ENCODE results near the gene TTC3.

The TTC3 gene

DNA sequence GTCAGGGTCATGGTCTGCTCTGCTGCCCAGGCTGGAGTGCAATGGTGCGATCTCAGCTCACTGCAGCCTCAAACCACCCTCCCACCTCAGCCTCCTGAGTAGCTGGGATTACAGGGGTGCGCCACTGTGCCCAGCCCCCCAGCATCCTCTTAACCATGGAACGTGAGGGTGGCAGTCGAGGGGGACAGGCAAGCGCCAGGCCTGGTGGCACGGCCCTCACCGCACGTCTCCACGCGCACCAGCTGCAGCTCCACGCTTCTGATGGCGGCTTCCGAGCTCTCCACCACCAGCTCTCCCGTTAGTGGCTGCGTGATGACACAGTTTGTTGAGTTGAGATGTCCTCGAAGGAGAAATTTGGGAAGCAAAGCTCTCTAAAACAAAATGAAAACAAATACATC is 154.9 kb downstream of the TTC3 start:
- ChIA-PET CTCF (no interaction called here), POLR2A (no interaction called here)
- no peak for TF ChIP-seq BHLHE40 (IDR thresholded peaks at IDR 0.05; ENCODE audit: borderline replicate concordance)
- no peak for TF ChIP-seq NFRKB (IDR thresholded peaks at IDR 0.05)
- no peak for TF ChIP-seq LEF1 (IDR thresholded peaks at IDR 0.05; ENCODE audit: borderline replicate concordance)
- no peak for TF ChIP-seq ARNT (IDR thresholded peaks at IDR 0.05)
- TF ChIP-seq FOXM1 (IDR thresholded peaks at IDR 0.05; ENCODE audit: borderline replicate concordance) = no peak
- TF ChIP-seq CTBP1 (IDR thresholded peaks at IDR 0.05; ENCODE audit: borderline replicate concordance) = no peak
- no peak for TF ChIP-seq FOXK2 (IDR thresholded peaks at IDR 0.05)
- TF ChIP-seq HDGF (IDR thresholded peaks at IDR 0.05; ENCODE audit: borderline replicate concordance) = no peak
- TF ChIP-seq FOXA1 (IDR thresholded peaks at IDR 0.05) = no peak
- TF ChIP-seq, protein P1, sequence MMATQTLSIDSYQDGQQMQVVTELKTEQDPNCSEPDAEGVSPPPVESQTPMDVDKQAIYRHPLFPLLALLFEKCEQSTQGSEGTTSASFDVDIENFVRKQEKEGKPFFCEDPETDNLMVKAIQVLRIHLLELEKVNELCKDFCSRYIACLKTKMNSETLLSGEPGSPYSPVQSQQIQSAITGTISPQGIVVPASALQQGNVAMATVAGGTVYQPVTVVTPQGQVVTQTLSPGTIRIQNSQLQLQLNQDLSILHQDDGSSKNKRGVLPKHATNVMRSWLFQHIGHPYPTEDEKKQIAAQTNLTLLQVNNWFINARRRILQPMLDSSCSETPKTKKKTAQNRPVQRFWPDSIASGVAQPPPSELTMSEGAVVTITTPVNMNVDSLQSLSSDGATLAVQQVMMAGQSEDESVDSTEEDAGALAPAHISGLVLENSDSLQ (IDR thresholded peaks at IDR 0.05) = no peak
- no peak for DNase-seq (ENCODE audit: extremely low spot score)

DNA sequence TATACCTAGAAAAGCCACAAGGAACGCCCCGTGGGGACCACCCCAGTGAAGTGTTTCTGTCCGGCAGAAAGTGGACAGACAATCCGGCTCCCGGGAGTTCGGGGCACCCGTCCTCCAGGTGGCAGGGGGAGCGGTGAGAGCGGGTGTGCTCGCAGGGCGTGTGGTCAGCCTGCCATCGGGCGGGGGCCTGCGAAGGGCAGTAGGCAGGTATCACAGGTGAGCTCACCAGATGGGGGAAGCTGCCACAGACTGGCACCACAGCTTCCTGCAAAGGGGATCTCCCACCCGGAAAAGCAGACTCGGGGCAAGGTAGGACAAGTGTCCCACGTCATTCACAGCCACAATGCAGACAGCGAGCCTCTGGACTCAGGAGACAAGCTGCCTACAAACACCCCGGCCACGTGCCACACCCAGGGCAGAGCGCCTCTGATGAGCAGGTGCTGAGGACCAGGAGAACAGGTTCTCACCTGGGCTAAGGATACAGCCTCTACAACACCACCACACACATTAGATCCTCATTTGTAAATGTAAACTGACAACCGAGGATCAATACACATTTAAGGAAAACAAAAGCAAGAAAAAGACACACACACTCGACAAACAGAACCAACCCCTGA is 157.7 kb downstream of the TTC3 start:
- POLR2A ChIA-PET = no interaction called here
- TF ChIP-seq ELF4 (IDR thresholded peaks at IDR 0.05) = no peak
- TF ChIP-seq LEF1 (IDR thresholded peaks at IDR 0.05; ENCODE audit: borderline replicate concordance) = no peak
- no peak for TF ChIP-seq SUZ12 (IDR thresholded peaks at IDR 0.05)
- no peak for TF ChIP-seq SP1 (IDR thresholded peaks at IDR 0.05)
- no peak for TF ChIP-seq CTBP1 (IDR thresholded peaks at IDR 0.05; ENCODE audit: borderline replicate concordance)
- TF ChIP-seq FOXA1 (IDR thresholded peaks at IDR 0.05) = no peak
- TF ChIP-seq BHLHE40 (IDR thresholded peaks at IDR 0.05; ENCODE audit: borderline replicate concordance) = no peak
- no peak for TF ChIP-seq HDGF (IDR thresholded peaks at IDR 0.05; ENCODE audit: borderline replicate concordance)
- no peak for TF ChIP-seq L3MBTL2 (conservative IDR thresholded peaks at IDR 0.05)
- TF ChIP-seq ZNF384 (IDR thresholded peaks at IDR 0.05) = no peak
- no peak for TF ChIP-seq FOXM1 (IDR thresholded peaks at IDR 0.05; ENCODE audit: borderline replicate concordance)
- no peak for DNase-seq (ENCODE audit: extremely low spot score)
- CTCF ChIA-PET = interaction anchor here (0.6 kb wide), 1 partner anchor 264 kb away, joined by 3 read pairs; no protein-coding TSS in a partner anchor

DNA sequence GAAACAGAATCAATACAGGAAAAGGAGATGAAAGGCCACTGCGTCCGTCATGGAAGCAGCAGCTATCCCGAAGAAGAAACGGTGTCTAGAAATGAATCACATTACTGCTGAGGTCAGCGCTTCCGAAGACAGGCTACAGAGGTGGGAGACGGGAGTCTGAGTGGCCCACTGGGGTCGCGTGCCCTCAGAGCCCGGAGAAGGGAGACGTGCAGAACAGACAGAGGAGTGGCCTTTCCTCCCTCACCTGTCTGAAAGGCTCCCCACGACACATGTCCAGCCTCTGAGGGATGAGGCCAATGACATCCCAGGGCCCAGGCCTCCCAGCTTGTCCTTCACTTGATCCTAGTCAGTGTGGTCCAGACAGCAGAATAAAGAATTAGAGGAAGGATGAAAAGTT is 158.2 kb downstream of the TTC3 start:
- POLR2A ChIA-PET = no interaction called here
- CTCF ChIA-PET = no interaction called here
- TF ChIP-seq TARDBP (IDR thresholded peaks at IDR 0.05) = no peak
- no peak for DNase-seq (ENCODE audit: extremely low spot score)

DNA sequence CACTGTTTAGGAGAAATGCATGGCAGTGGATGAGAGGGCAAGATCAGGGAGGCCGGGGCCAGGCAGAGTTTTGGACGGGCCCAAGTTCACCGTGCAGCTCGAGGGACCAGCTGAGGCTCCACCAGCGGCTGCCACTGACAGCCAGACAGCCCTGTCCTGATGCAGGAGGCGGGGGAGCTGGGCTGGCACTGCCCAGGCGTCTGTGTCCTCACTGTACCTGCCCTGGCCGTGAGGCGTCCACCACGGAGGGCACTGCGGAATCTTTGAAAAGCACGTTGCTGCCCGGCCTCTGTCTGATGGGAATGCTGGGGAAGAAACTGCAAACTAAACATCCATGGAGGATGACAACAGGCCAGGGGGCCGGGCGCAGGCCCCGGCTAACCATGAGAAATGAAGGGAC is 158.6 kb downstream of the TTC3 start:
- ChIA-PET CTCF (no interaction called here), POLR2A (no interaction called here)
- no peak for DNase-seq (ENCODE audit: extremely low spot score)
- TF ChIP-seq, protein P1 (IDR thresholded peaks at IDR 0.05) = no peak
- TF ChIP-seq TARDBP (IDR thresholded peaks at IDR 0.05) (no peak), FOXM1 (IDR thresholded peaks at IDR 0.05; ENCODE audit: borderline replicate concordance) (no peak), ELF4 (IDR thresholded peaks at IDR 0.05) (no peak), FOXA1 (IDR thresholded peaks at IDR 0.05) (no peak), LEF1 (IDR thresholded peaks at IDR 0.05; ENCODE audit: borderline replicate concordance) (no peak), ARNT (IDR thresholded peaks at IDR 0.05) (no peak), SP1 (IDR thresholded peaks at IDR 0.05) (no peak), NFRKB (IDR thresholded peaks at IDR 0.05) (no peak)

DNA sequence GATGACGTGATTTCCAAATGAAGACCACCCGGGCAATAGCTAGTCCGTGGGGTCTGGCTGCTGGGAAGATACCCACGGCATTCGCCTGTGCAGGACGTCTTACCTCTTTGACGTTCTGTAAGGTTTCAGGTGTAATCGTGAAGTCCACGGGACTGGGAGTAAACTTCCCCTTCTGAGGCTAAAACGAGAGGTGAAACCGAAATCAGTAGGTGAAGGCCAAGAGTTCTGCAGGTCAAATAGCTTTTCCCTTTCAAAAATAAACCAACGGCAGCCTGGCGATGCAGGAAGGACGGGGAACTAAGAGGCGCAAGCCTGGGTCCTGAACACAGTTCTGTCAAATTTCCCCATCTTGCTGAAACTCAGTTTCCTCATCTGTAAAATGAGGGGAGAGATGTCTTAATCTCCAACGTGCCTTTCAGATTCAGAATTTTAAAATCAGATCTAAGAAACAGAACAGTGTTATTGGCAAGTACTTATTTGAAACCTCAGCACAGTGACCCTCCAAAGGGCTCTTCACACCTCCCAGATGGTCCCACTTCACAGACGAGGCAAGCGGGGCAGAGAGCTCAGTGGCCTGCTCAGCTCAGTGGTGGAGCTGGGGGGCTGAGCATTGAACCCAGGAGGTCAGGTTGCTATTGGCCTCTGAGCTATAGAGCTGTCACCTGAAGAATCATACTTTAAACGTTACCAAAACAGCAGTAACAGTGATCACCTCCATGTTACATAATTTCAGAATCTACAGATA is 159.4 kb downstream of the TTC3 start:
- no peak for TF ChIP-seq BHLHE40 (IDR thresholded peaks at IDR 0.05; ENCODE audit: borderline replicate concordance)
- no peak for TF ChIP-seq TARDBP (IDR thresholded peaks at IDR 0.05)
- TF ChIP-seq ARNT (IDR thresholded peaks at IDR 0.05) = no peak
- no peak for TF ChIP-seq SP1 (IDR thresholded peaks at IDR 0.05)
- no peak for TF ChIP-seq FOXA1 (IDR thresholded peaks at IDR 0.05)
- TF ChIP-seq L3MBTL2 (conservative IDR thresholded peaks at IDR 0.05) = no peak
- TF ChIP-seq FOXK2 (IDR thresholded peaks at IDR 0.05) = no peak
- TF ChIP-seq FOXM1 (IDR thresholded peaks at IDR 0.05; ENCODE audit: borderline replicate concordance) = no peak
- TF ChIP-seq NFRKB (IDR thresholded peaks at IDR 0.05) = no peak
- TF ChIP-seq LEF1 (IDR thresholded peaks at IDR 0.05; ENCODE audit: borderline replicate concordance) = no peak
- TF ChIP-seq CTBP1 (IDR thresholded peaks at IDR 0.05; ENCODE audit: borderline replicate concordance) = no peak
- TF ChIP-seq SUZ12 (IDR thresholded peaks at IDR 0.05) = no peak
- TF ChIP-seq, protein P1 (IDR thresholded peaks at IDR 0.05) = no peak
- no peak for TF ChIP-seq ZNF384 (IDR thresholded peaks at IDR 0.05)
- TF ChIP-seq HDGF (IDR thresholded peaks at IDR 0.05; ENCODE audit: borderline replicate concordance) = no peak
- TF ChIP-seq ELF4 (IDR thresholded peaks at IDR 0.05) = no peak
- DNase-seq (ENCODE audit: extremely low spot score) = no peak
- ChIA-PET CTCF (no interaction called here), POLR2A (no interaction called here)

DNA sequence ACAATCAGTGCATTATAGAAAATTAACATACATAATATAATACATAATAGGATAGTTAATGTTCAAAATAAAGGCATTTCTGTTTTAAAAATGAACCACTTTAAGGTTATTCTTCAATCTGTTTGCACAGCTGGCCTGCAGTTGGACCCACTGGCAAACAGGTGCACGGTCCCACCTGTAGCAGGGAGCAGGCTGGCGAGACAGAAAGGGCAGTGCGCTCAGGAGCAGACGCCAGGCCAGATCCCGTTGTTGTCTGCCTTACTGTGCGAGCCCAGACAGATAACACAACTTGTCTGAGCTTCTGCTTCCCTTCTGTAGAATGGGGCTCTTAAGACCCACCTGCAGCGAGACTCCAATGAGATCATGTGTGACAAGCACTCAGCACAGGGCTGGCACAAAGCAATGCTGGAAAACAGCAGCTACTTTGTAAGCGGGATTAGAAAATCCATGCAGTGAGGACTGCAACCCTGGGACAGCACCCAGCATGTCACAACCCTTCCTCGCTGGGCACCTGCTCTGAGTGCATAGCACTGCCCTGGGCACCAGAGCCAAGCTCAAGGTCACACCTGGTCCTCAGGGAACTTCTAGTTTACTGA is 160.6 kb downstream of the TTC3 start:
- TF ChIP-seq LEF1 (IDR thresholded peaks at IDR 0.05; ENCODE audit: borderline replicate concordance) (no peak), FOXA1 (IDR thresholded peaks at IDR 0.05) (no peak), ARNT (IDR thresholded peaks at IDR 0.05) (no peak), SP1 (IDR thresholded peaks at IDR 0.05) (no peak)
- TF ChIP-seq, protein P1 (IDR thresholded peaks at IDR 0.05) = no peak
- ChIA-PET POLR2A (interaction anchor here (1.0 kb wide), 1 partner anchor 10 kb away, joined by 3 read pairs; no protein-coding TSS in a partner anchor), CTCF (no interaction called here)
- DNase-seq (ENCODE audit: extremely low spot score) = no peak
